ENCODE measurements around the gene A4GALT.

The A4GALT gene

GRCh38 chr22:42720263-42721044 lies at the start of gene A4GALT:
Gene A4GALT (minus strand): TSS chr22:42720870. CDS start chr22:42693951, 26,919 bp downstream.
- Histone ChIP-seq H4K20me1 (ENCODE audit: low read depth, low read length) (no peaks in the 10 kb centered on the region), H3K27ac (ENCODE audit: low read depth, low read length) (peak within 1 kb of the TSS; percentile 88), H2AFZ (ENCODE audit: low read depth, low read length, severe bottlenecking) (no peak within 1 kb of the TSS), H3K4me2 (ENCODE audit: low read depth, low read length, poor library complexity, severe bottlenecking) (peak within 1 kb of the TSS; percentile 64), H3F3A (ENCODE audit: insufficient read depth) (peaks cover 33% of the 10 kb centered on the region), H3K4me3 (ENCODE audit: insufficient read depth, low read length, poor library complexity, severe bottlenecking) (peak within 1 kb of the TSS; percentile 54), H3K79me2 (ENCODE audit: insufficient read depth, low read length) (no peaks in the 10 kb centered on the region), H3K27me3 (ENCODE audit: low read length) (no peaks in the 10 kb centered on the region), H3K9me2 (replicated peaks; ENCODE audit: insufficient read depth, low read length) (no peaks in the 10 kb centered on the region), H3K9me3 (ENCODE audit: insufficient read depth, low read length) (no peaks in the 10 kb centered on the region), H3K9ac (ENCODE audit: low read length) (peak within 1 kb of the TSS; percentile 69), H3K36me3 (ENCODE audit: low read length) (no peaks in the 10 kb centered on the region)
- TF ChIP-seq EZH2phosphoT487 (conservative IDR thresholded peaks at IDR 0.05; ENCODE audit: low read length) = no peak
- TF ChIP-seq, protein P1, sequence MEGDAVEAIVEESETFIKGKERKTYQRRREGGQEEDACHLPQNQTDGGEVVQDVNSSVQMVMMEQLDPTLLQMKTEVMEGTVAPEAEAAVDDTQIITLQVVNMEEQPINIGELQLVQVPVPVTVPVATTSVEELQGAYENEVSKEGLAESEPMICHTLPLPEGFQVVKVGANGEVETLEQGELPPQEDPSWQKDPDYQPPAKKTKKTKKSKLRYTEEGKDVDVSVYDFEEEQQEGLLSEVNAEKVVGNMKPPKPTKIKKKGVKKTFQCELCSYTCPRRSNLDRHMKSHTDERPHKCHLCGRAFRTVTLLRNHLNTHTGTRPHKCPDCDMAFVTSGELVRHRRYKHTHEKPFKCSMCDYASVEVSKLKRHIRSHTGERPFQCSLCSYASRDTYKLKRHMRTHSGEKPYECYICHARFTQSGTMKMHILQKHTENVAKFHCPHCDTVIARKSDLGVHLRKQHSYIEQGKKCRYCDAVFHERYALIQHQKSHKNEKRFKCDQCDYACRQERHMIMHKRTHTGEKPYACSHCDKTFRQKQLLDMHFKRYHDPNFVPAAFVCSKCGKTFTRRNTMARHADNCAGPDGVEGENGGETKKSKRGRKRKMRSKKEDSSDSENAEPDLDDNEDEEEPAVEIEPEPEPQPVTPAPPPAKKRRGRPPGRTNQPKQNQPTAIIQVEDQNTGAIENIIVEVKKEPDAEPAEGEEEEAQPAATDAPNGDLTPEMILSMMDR (IDR thresholded peaks at IDR 0.05; ENCODE audit: insufficient read depth, low read length, poor library complexity, severe bottlenecking) = no peak

DNA sequence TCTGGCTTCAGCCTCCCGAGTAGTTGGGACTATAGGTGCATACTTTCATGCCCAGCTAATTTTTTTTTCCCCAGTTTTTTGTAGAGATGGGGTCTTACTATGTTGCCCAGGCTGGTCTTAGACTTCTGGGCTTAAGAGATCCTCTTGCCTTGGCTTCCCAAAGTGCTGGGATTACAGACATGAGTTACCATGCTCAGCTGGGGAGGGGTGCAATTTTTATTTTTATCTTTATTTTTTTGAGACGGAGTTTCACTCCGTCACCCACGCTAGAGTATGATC lies 49.7 kb upstream of the A4GALT start:
- H4K20me1 ChIP-seq (ENCODE audit: low read depth, low read length) = no peaks in the 10 kb centered on the region
- H3K9me2 ChIP-seq (replicated peaks; ENCODE audit: insufficient read depth, low read length) = no peaks in the 10 kb centered on the region
- H3K4me2 ChIP-seq (ENCODE audit: low read depth, low read length, poor library complexity, severe bottlenecking) = peak overlapping the region; percentile 47
- H3K36me3 ChIP-seq (ENCODE audit: low read length) = no peaks in the 10 kb centered on the region
- peaks cover 16% of the 10 kb centered on the region for H3F3A ChIP-seq (ENCODE audit: insufficient read depth)
- peak overlapping the region; percentile 21 for H3K9ac ChIP-seq (ENCODE audit: low read length)
- no peak overlapping the region for H2AFZ ChIP-seq (ENCODE audit: low read depth, low read length, severe bottlenecking)
- H3K27me3 ChIP-seq (ENCODE audit: low read length) = no peaks in the 10 kb centered on the region
- no peaks in the 10 kb centered on the region for H3K79me2 ChIP-seq (ENCODE audit: insufficient read depth, low read length)
- TF ChIP-seq, protein P1 (IDR thresholded peaks at IDR 0.05; ENCODE audit: insufficient read depth, low read length, poor library complexity, severe bottlenecking) = no peak
- no peak for TF ChIP-seq EZH2phosphoT487 (conservative IDR thresholded peaks at IDR 0.05; ENCODE audit: low read length)
- peak overlapping the region; percentile 71 for H3K27ac ChIP-seq (ENCODE audit: low read depth, low read length)
- no peaks in the 10 kb centered on the region; the same call in 1 of the 2 replicates for H3K9me3 ChIP-seq (ENCODE audit: insufficient read depth, low read length)
- no peak overlapping the region for H3K4me3 ChIP-seq (ENCODE audit: insufficient read depth, low read length, poor library complexity, severe bottlenecking)

DNA sequence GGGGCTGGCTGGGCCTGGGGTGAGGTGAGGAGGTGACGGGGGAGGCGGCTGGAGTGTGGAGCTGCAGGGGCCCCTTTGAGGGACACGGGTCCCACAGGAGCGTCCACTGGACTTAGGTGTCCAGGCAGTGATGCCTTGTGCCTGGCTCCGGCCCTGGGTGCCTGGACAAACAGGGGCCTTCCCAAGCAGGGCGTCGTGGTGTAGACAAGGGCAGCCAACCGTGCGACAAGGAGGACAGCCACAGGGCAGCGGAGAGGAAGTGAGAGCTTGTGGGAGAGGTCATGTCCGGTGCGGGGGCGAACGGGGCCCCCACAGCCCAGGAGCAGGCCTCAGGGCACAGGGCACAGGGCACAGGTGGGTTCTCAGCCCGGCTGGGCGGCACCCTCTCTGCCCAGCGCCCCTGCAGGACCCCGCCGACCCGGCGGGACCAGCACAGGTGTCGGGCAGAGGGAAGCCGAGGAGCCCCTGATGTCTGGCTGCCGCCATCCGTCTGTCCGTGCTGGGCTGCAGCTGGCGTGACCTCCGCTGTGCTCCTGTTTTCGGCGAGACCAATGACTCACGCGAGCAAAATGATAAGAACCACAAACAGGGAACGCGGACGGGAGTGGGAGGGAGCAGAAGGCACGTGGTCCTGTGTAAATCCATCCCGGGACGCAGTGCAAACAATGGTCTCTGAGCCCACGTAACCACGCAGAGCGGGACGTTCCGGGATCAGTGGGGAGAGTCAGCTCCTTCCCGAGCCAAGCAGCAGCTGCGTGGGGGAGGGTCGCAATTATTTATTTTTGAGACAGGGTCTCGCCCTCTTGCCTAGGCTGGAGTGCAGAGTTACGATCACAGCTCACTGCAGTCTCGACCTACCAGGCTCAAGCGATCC lies 49.1 kb upstream of the A4GALT start:
- TF ChIP-seq EZH2phosphoT487 (conservative IDR thresholded peaks at IDR 0.05; ENCODE audit: low read length) = no peak
- TF ChIP-seq, protein P1 (IDR thresholded peaks at IDR 0.05; ENCODE audit: insufficient read depth, low read length, poor library complexity, severe bottlenecking) = no peak
- Histone ChIP-seq H3K9me3 (ENCODE audit: insufficient read depth, low read length) (no peaks in the 10 kb centered on the region; the same call in 1 of the 2 replicates), H3F3A (ENCODE audit: insufficient read depth) (peaks cover 16% of the 10 kb centered on the region), H3K9ac (ENCODE audit: low read length) (peak overlapping the region; percentile 32), H3K36me3 (ENCODE audit: low read length) (no peaks in the 10 kb centered on the region), H3K4me3 (ENCODE audit: insufficient read depth, low read length, poor library complexity, severe bottlenecking) (no peak overlapping the region), H2AFZ (ENCODE audit: low read depth, low read length, severe bottlenecking) (no peak overlapping the region), H4K20me1 (ENCODE audit: low read depth, low read length) (no peaks in the 10 kb centered on the region), H3K9me2 (replicated peaks; ENCODE audit: insufficient read depth, low read length) (no peaks in the 10 kb centered on the region), H3K79me2 (ENCODE audit: insufficient read depth, low read length) (no peaks in the 10 kb centered on the region), H3K27me3 (ENCODE audit: low read length) (no peaks in the 10 kb centered on the region), H3K4me2 (ENCODE audit: low read depth, low read length, poor library complexity, severe bottlenecking) (peak overlapping the region; percentile 47), H3K27ac (ENCODE audit: low read depth, low read length) (peak overlapping the region; percentile 71)
